GM18526 (cell line): ENCODE measurements around the gene BAG3.

Experiments used
- POLR2A ChIP-seq: IDR thresholded peaks from 3 replicates; pipeline ENCODE4 v1.6.1; 2011; ENCODE audit not compliant: insufficient read length; ENCODE audit errors: extremely low read depth

The BAG3 gene

GRCh38 chr10:119654540-119654939 lies 3.4 kb downstream of the BAG3 start:
- no peak for TF ChIP-seq POLR2A

- TF ChIP-seq POLR2A: no peak
Measured at GRCh38 chr10:119655566-119656001, 4.4 kb downstream of the BAG3 start.

DNA sequence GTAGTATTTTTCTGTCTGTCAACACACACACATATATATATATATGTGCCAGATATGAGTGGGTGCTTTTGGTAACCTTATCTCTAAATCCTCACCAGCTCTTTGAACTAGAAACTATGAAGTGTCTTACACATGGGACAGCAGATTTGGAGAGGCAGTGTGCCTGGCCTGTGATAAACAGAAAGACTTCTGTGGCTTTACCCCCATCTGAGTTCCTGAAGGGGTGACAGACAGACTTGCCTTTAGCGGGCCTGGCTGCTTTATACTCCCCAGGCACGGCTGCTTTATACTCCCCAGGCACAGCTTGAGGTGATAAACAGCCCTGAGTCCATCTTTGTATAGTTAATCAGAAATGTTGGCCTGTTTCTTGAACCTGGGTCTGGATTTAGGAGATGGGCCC lies 5.6 kb downstream of the BAG3 start:
- TF ChIP-seq POLR2A: no peak

DNA sequence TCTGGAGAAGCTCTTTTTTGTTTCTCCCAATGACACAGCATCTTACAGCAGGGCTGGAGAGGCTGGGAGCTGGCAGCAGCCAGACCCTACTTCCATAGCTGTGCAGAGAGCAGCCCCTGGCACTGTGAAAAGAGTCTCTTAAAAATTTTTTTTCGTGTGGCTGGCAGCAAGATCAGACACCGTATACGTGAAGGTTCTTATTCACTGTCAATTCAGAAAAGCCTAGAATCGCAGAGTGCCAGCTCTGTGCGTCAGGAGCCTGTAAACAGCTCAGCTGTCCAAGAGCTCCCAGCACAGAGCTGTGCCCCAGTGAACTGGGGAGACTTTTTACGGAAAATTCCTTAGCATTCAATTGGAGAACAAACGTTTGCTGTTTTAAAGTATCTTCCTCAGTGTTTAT lies 6.5 kb downstream of the BAG3 start:
- no peak for TF ChIP-seq POLR2A

DNA sequence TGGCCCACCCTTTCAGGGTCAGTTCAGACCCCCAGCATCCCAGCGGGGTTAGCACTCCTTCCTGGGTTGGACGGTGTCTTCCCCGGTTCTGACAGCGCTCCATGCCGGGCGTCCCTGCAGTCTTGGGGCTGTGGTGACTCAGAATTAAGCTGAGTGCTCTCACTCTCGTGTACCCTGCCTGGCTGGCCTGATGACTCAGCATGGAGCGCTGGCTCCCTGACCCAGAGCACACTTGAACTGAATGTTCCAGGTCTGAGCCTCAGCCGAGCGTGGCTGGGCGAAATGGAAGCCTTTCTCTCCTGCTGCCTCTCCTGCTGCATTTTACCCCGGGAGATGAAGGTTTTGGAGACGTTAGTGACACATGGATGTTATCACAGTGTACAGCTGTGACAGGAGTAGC lies 7.1 kb downstream of the BAG3 start:
- TF ChIP-seq POLR2A: no peak

GRCh38 chr10:119659951-119660350 lies 8.8 kb downstream of the BAG3 start:
- no peak for TF ChIP-seq POLR2A

- TF ChIP-seq POLR2A: no peak
Measured at GRCh38 chr10:119663866-119664698, 12.9 kb downstream of the BAG3 start.

DNA sequence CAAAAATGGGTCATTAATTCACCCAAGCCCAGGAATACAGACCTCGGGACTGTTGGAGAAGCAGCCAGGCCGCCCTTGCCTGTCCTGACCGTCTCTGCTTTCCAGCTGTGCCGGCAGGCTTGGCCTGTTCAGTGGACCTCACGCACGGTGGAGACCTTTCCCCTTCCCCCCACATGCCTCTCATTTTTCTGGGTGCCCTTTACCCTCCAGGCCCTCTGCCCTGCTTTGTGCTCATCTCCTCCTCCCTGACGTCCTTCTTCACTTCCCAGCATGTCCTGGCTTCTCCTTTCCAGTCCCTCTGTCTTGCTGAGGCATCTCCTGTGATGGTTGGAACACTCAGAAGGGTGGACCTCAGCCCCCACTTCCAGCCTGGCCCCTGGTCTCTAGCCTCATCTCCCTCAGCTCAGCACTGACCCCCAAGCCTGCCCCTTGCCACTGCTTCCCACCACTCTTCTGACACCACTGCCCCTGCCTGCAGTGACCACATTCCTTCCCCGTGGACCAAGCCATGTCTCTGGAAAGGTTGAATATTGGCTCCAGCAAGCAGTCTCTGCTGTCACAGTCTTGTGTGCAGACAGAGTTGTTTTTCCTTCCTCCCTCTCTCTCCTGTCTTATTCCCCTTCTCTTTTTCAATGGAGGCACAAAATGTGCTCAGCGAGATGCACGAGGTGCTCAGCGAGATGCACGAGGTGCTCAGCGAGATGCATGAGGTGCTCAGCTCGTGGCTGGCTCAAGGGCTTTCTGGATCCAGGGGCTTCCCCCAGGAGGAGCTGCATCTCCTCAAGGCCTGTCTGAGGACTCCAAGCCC lies 14.9 kb downstream of the BAG3 start:
- TF ChIP-seq POLR2A: no peak

DNA sequence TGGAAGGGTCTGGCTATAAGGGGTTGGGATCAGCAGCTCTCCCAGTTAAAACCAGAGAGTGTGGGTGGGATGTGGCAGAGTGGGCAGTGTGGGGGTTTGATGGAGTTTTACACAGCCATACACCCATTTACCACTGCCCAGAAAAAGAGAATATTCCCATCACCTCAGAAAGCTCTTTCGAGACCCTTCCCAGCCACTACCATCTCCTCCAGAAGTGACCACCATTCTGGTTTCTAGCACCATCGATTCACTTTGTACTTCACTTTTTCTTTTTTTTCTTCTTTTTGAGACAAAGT lies 15.5 kb downstream of the BAG3 start:
- no peak for TF ChIP-seq POLR2A

GRCh38 chr10:119667562-119668328 lies 16.6 kb downstream of the BAG3 start:
- TF ChIP-seq POLR2A: no peak

GRCh38 chr10:119668461-119668860 lies 17.3 kb downstream of the BAG3 start:
- no peak for TF ChIP-seq POLR2A

DNA sequence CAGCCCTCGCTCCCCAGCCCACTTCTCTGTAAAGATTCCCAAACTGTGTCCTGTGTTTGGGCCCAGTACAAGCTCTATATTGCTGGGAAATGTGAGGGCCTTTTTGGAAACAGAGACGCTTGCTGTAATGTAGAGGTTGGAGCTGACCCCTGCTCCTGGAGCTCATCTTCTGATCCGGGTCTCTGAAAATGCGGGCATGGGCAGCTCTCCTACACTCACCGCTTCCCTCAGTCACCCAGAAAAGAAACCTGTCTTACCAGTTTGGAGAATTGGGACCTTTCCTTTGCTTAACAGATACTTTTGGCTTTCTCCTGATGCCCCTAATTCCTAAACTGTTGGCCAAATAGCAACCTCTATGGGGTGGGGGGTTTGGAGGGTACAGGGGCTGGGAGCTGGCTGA lies 18.2 kb downstream of the BAG3 start:
- TF ChIP-seq POLR2A: no peak

GRCh38 chr10:119669975-119670640 lies 18.9 kb downstream of the BAG3 start:
- TF ChIP-seq POLR2A: no peak

DNA sequence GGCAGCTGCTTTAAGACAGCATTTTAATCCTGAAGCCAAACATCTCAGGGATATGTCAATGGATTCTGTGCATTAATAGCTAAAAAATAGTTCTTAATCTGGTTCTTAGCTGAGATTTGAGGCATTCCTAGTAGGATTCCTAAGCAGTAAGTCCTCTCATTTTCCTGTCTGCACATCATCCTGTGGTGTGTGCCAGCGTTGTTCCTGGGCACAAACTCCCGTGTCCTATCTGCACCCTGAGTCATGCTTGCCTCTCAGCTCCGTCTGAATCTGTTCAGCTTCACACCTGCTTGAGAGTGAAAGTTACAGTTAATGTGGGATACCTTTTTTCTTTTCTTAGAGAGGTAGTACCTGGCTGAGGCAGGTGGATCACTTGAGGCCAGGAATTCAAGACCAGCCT lies 19.5 kb downstream of the BAG3 start:
- no peak for TF ChIP-seq POLR2A

DNA sequence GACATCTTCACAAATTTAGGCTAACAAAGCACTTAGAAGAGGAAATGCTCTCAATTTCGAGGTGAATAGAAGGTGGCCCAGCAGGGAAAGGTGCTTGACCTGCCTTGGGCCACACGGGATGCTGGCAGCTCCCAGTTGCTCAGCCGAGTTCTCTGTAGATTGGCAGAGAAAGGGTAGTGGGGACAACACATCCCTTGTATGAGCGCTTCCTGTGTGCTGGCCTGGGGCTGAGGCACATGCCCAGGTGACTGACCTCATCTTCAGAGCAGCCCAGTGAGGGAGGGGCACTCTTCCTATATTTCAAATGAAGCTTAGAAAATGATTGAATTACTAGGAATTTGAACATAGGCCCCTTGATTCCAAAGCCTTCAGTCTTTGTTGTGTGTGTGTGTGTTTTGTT lies 20.2 kb downstream of the BAG3 start:
- no peak for TF ChIP-seq POLR2A
